ENCODE measurements around the gene UBLCP1. TPM values are rescaled to one million over a fixed set of nuclear protein-coding genes. Genes with fewer than 3 reads are reported as not detected.
A peak's percentile ranks its signal among the peaks of the same experiment; 100 is the strongest.

Gene UBLCP1, protein sequence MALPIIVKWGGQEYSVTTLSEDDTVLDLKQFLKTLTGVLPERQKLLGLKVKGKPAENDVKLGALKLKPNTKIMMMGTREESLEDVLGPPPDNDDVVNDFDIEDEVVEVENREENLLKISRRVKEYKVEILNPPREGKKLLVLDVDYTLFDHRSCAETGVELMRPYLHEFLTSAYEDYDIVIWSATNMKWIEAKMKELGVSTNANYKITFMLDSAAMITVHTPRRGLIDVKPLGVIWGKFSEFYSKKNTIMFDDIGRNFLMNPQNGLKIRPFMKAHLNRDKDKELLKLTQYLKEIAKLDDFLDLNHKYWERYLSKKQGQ
- 40.9 and 43.0 TPM in 2 replicates for total RNA-seq (2021; fragmentation: NEBNext Ultra II Directional; extraction: Animal tissue kit (Norgen Biotek cat#: 25700))
- polyA plus RNA-seq (2011; rRNA removed): 6.8 and 13.0 TPM in 2 replicates
- 19.4 TPM for polyA plus RNA-seq (2011; cell fraction: cytosol; rRNA removed)
- polyA plus RNA-seq (2011; cell fraction: nucleus; rRNA removed): 2.9 TPM
- 13.5 to 35.1 TPM (median 17.8 TPM) in 4 replicates for polyA plus RNA-seq (2012, experiment 1 of 2)
- polyA plus RNA-seq (2012, experiment 2 of 2): 2.8 TPM
- 53.3 TPM for polyA plus RNA-seq (2013, experiment 1 of 2)
- polyA plus RNA-seq (2013, experiment 2 of 2): 48.0 TPM
- 5.2 and 7.4 TPM in 2 replicates for polyA minus RNA-seq (2011; rRNA and poly(A)+ RNA removed)
- 7.0 TPM for polyA minus RNA-seq (2011; cell fraction: cytosol; rRNA and poly(A)+ RNA removed)
- 10.5 TPM for polyA minus RNA-seq (2011; cell fraction: nucleus; rRNA and poly(A)+ RNA removed)
- long read RNA-seq, experiment 1, transcript UBLCP1-201 (11 exons, 2,392 nt): major isoform, 14 of 46 reads
- long read RNA-seq, experiment 1, partial matches to known transcripts: 29 of 46 reads
- long read RNA-seq, experiment 1, other reads (novel, unspliced or antisense): 3 of 46 reads
- long read RNA-seq, experiment 2, transcript UBLCP1-201 (11 exons, 2,392 nt): major isoform, 91 of 96 reads
- long read RNA-seq, experiment 2, partial matches to known transcripts: 3 of 96 reads
- long read RNA-seq, experiment 2, other reads (novel, unspliced or antisense): 2 of 96 reads

DNA sequence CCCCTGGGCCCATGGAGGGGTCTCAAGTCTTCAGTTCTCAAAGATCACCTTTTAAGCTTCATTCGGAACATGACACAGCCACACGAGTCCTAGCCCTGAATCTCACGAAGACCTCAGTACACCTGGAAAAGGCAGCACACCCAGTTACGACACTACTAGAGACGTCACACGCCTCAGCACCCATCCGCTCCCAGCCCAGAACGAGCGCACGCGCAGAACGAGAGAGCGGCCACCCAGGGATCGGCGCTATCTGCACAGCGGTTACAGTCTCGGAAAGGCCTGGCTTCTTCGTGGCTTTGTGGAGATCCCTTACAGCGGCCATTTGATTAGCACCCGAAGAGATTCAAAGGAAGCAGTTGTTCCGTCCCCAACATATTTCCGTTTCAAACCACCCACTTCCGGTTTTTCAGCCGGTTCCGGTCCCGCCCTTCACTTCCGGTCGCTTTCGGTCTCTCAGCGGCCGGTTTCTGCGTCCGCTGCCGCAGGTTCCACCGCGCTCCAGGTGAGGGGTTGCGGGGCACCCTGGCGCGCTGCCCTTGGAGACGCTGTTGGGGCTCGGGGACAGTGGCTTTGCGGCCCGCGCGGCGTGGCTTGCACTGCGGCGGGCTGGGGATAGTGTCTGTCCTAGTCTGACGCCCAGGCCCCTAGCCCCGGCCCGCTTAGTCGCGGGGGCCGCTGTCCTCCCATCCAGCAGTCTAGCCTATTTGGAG, at the start of gene UBLCP1:
TSS of gene UBLCP1 (plus strand) at position 432 of the 710 bp plus-strand sequence. CDS start 5,626 bp downstream, outside the sequence.
- peak within 1 kb of the TSS; percentile 99 for H2AFZ ChIP-seq (ENCODE audit: low read length)
- peak; percentile 31 to 83 for DNase-seq (ENCODE audit: low read depth in 1 of 2, low spot score in 2 of 2)
- 1% methylated on average over 54 of the region's 54 CpGs; no CpG with 5 or more reads in 1 of the 2 experiments for WGBS, 2 experiments (ENCODE audit: extremely low coverage in 1 of 2, insufficient coverage in 1 of 2, insufficient read length in 1 of 2, insufficient replicate concordance in 2 of 2, low coverage in 1 of 2, low lambda C conversion rate in 2 of 2, missing lambda C conversion rate in 1 of 2)
- TF ChIP-seq SAP30 (IDR thresholded peaks at IDR 0.05; ENCODE audit: insufficient read depth, insufficient replicate concordance, low read length) (peak; percentile 29), ASH2L (IDR thresholded peaks at IDR 0.05; ENCODE audit: low read length) (peak; percentile 95), HDAC2 (IDR thresholded peaks at IDR 0.05; ENCODE audit: borderline replicate concordance in 1 of 2, low read depth in 2 of 2, low read length in 2 of 2) (0 out of 4 replicates have a peak, but pooled peaks of 1 of the 2 experiments have one; percentile 52), POLR2A (IDR thresholded peaks at IDR 0.05; ENCODE audit: control extremely low read depth in 1 of 2, low read depth in 2 of 2, low read length in 2 of 2) (peak in 1 of 2 experiments; percentile 82; a peak in 2 of 3 replicates), TCF12 (IDR thresholded peaks at IDR 0.05; ENCODE audit: low read depth, low read length) (no peak), PHF8 (conservative IDR thresholded peaks at IDR 0.05; ENCODE audit: low read depth, low read length) (peak; percentile 85), SIRT6 (IDR thresholded peaks at IDR 0.05; ENCODE audit: low read length) (no peak)

More for the DNA sequence above, at the start of gene UBLCP1:
- Histone ChIP-seq H3K4me2 (ENCODE audit: insufficient read depth in 1 of 2, low read depth in 2 of 2, low read length in 2 of 2) (peak within 1 kb of the TSS; percentile 68 to 99), H3K56ac (replicated peaks; ENCODE audit: insufficient read length, low read depth, low read length) (peak within 1 kb of the TSS; percentile 92), H4K5ac (ENCODE audit: insufficient read length, low read depth, low read length) (peak within 1 kb of the TSS; percentile 93), H4K8ac (ENCODE audit: extremely low read depth, insufficient read depth, low read length) (peak within 1 kb of the TSS; percentile 94), H3K79me1 (ENCODE audit: low read depth, low read length) (peaks cover 3% of the 10 kb centered on the region; the same call in 1 of the 2 replicates), H3K18ac (ENCODE audit: extremely low read depth, low read length) (peak within 1 kb of the TSS; percentile 79), H3K36me3 (ENCODE audit: control insufficient read depth in 2 of 4, insufficient read depth in 4 of 4, low read length in 3 of 4) (no peaks in the 10 kb centered on the region), H3K23me2 (ENCODE audit: low read depth, low read length) (peaks cover 5% of the 10 kb centered on the region), H4K20me1 (replicated peaks in 1 of 2; ENCODE audit: control insufficient read depth in 1 of 2, insufficient read depth in 2 of 2, low read length in 2 of 2) (peaks cover 0 to 2% of the 10 kb centered on the region in 2 experiments), H3K9me3 (ENCODE audit: insufficient read depth in 2 of 2, low read depth in 1 of 2, low read length in 1 of 2) (peaks cover 0 to 3% of the 10 kb centered on the region in 2 experiments; a peak in 1 of 4 replicates), H2BK15ac (ENCODE audit: low read length) (no peak within 1 kb of the TSS), H3K4ac (replicated peaks; ENCODE audit: insufficient read length, low read depth, low read length) (peak within 1 kb of the TSS; percentile 6), H2AK5ac (ENCODE audit: low read depth, low read length) (no peak within 1 kb of the TSS; the same call in 1 of the 2 replicates), H3K4me1 (replicated peaks in 1 of 4; ENCODE audit: control insufficient read depth in 3 of 4, insufficient read depth in 4 of 4, low read length in 3 of 4) (no peaks in the 10 kb centered on the region; a peak in 3 of 7 replicates), H2BK5ac (ENCODE audit: low read depth, low read length) (peak within 1 kb of the TSS; percentile 57), H3K14ac (ENCODE audit: insufficient read length) (peak within 1 kb of the TSS; percentile 99), H2BK120ac (replicated peaks; ENCODE audit: low read depth, low read length) (no peak within 1 kb of the TSS), H2BK12ac (ENCODE audit: low read depth, low read length) (no peak within 1 kb of the TSS), H3K9ac (replicated peaks in 1 of 4; ENCODE audit: extremely low read depth in 1 of 4, low read depth in 3 of 4, low read length in 3 of 4) (peak within 1 kb of the TSS; percentile 77 to 95 (median 86)), H3K23ac (ENCODE audit: insufficient read length) (no peak within 1 kb of the TSS), H4K91ac (replicated peaks; ENCODE audit: insufficient read length, low read length) (peak within 1 kb of the TSS; percentile 96), H3K79me2 (ENCODE audit: control insufficient read depth in 1 of 2, insufficient read depth in 2 of 2, low read length in 2 of 2) (peaks cover 0 to 28% of the 10 kb centered on the region in 2 experiments; a peak in 2 of 4 replicates), H3K27me3 (replicated peaks in 1 of 4; ENCODE audit: control insufficient read depth in 3 of 4, extremely low read depth in 1 of 4, insufficient read depth in 3 of 4, low read length in 3 of 4) (peaks cover 0 to 1% (median 0%) of the 10 kb centered on the region in 4 experiments; a peak in 2 of 7 replicates), H3K4me3 (ENCODE audit: extremely low read depth in 1 of 4, insufficient read depth in 2 of 4, low read depth in 3 of 4, low read length in 4 of 4) (peak within 1 kb of the TSS; percentile 88 to 99 (median 97)), H3K27ac (ENCODE audit: low read depth, low read length) (peak within 1 kb of the TSS; percentile 90), H2BK20ac (ENCODE audit: low read length) (no peak within 1 kb of the TSS)
- no peak for FAIRE-seq
- CTCF ChIA-PET (ENCODE audit: partially characterized antibody): no interaction called here
- POLR2A ChIA-PET (ENCODE audit: partially characterized antibody): interaction anchor here (0.9 to 1.0 kb wide), 2 partner anchors 17 to 54 kb away, joined by 3 read pairs; no protein-coding TSS in a partner anchor

All from H1 (cell line).